Left ventricle myocardium inferior (tissue), 1 donor: Measurements from ENCODE around the gene SPSB4. TPM values are rescaled to one million over a fixed set of nuclear protein-coding genes. Genes with fewer than 3 reads are reported as not detected.

Experiments used
- DNase-seq: peaks from one replicate; pipeline ENCODE4 v3.0.0-alpha.2; 2020
- H3K27ac ChIP-seq: fragments of 200-600 bp; replicated peaks from 2 replicates; pipeline ENCODE4 v1.8.0; 2021
- H3K27me3 ChIP-seq: fragments of 200-600 bp; 2 replicates; pipeline ENCODE4 v1.8.0; 2021; ENCODE audit warnings: low read depth
- H3K36me3 ChIP-seq: fragments of 200-600 bp; 2 replicates; pipeline ENCODE4 v1.8.0; 2021
- H3K4me1 ChIP-seq: fragments of 200-600 bp; 2 replicates; pipeline ENCODE4 v1.8.0; 2021
- H3K4me3 ChIP-seq: fragments of 200-600 bp; 2 replicates; pipeline ENCODE4 v1.8.0; 2021; ENCODE audit warnings: mild to moderate bottlenecking, moderate library complexity
- H3K9me3 ChIP-seq: fragments of 200-600 bp; replicated peaks from 2 replicates; pipeline ENCODE4 v1.8.0; 2021
- CTCF ChIP-seq: fragments of 200-600 bp; IDR thresholded peaks from 2 replicates; pipeline ENCODE4 v1.8.0; 2021; ENCODE audit warnings: antibody characterized with exemption, mild to moderate bottlenecking, borderline replicate concordance
- intact Hi-C: fragments of 100-400 bp; cut with micrococcal nuclease; formaldehyde crosslinking; loops from one replicate; pipeline ENCODE4 v1.11.0; 2022
- total RNA-seq: library from RNA; stranded (reverse); fragmentation: NEBNext Ultra II Directional; extraction: Animal tissue kit (Norgen Biotek cat#: 25700); gene quantifications from one replicate; pipeline ENCODE4 v1.2.1, GENCODE V29; 2021
- donor health status: DM: no; HTN: yes; CAD: no; lungs with severe emphysema.

SPSB4 gene
- total RNA-seq, 1 donor from 2014 or later = 11.2 TPM

- TF ChIP-seq CTCF = no peak
- no peaks in the 10 kb centered on the region for H3K27me3 ChIP-seq
- intact Hi-C loops = no loop called here
- no peak for DNase-seq
- H3K4me1 ChIP-seq = peaks cover 26% of the 10 kb centered on the region
- H3K9me3 ChIP-seq = no peaks in the 10 kb centered on the region
- no peak overlapping the region for H3K4me3 ChIP-seq
- no peak overlapping the region for H3K27ac ChIP-seq
- no peaks in the 10 kb centered on the region for H3K36me3 ChIP-seq
Measured at GRCh38 chr3:141100112-141100511, 49.0 kb downstream of the SPSB4 start.

- Histone ChIP-seq H3K4me1 (peaks cover 20% of the 10 kb centered on the region), H3K4me3 (no peak overlapping the region), H3K36me3 (no peaks in the 10 kb centered on the region), H3K9me3 (no peaks in the 10 kb centered on the region), H3K27ac (no peak overlapping the region), H3K27me3 (no peaks in the 10 kb centered on the region)
- intact Hi-C loops = no loop called here
- DNase-seq = no peak
- no peak for TF ChIP-seq CTCF
Measured at GRCh38 chr3:141100531-141101320, 49.6 kb downstream of the SPSB4 start.

- H3K4me1 ChIP-seq = peaks cover 8% of the 10 kb centered on the region
- no peaks in the 10 kb centered on the region for H3K27me3 ChIP-seq
- TF ChIP-seq CTCF = no peak
- DNase-seq = no peak
- H3K9me3 ChIP-seq = no peaks in the 10 kb centered on the region
- H3K36me3 ChIP-seq = no peaks in the 10 kb centered on the region
- intact Hi-C loops = no loop called here
- H3K27ac ChIP-seq = no peak overlapping the region
- H3K4me3 ChIP-seq = no peak overlapping the region
Measured at GRCh38 chr3:141102372-141102771, 51.2 kb downstream of the SPSB4 start.

GRCh38 chr3:141103067-141103466 lies 51.9 kb downstream of the SPSB4 start:
- Histone ChIP-seq H3K27me3 (no peaks in the 10 kb centered on the region), H3K27ac (no peak overlapping the region), H3K4me3 (no peak overlapping the region), H3K4me1 (peaks cover 12% of the 10 kb centered on the region), H3K9me3 (no peaks in the 10 kb centered on the region), H3K36me3 (no peaks in the 10 kb centered on the region)
- DNase-seq = peak; percentile 0
- TF ChIP-seq CTCF = no peak
- intact Hi-C loops = no loop called here

GRCh38 chr3:141103503-141103902 lies 52.4 kb downstream of the SPSB4 start:
- no peak for TF ChIP-seq CTCF
- Histone ChIP-seq H3K27ac (no peak overlapping the region), H3K27me3 (no peaks in the 10 kb centered on the region), H3K4me1 (peaks cover 17% of the 10 kb centered on the region), H3K4me3 (no peak overlapping the region), H3K9me3 (no peaks in the 10 kb centered on the region), H3K36me3 (no peaks in the 10 kb centered on the region)
- intact Hi-C loops = no loop called here
- DNase-seq = peak; percentile 2
